Sigmoid colon (tissue), 7 donors: Measurements from ENCODE around the gene MBD3L4. TPM values are rescaled to one million over a fixed set of nuclear protein-coding genes. Genes with fewer than 3 reads are reported as not detected.
A peak's percentile ranks its signal among the peaks of the same experiment; 100 is the strongest.
"Not testable (repeated sequence)": the region's sequence is repeated elsewhere in the genome, so short reads cannot be mapped to it uniquely, and the experiment has no call there.

ENCODE experiments used
- DNase-seq: peaks from one replicate; pipeline ENCODE4 v3.0.0-alpha.2; 2019
- H3K27ac ChIP-seq, 4 donors: fragments of 200-600 bp; sonication (generic); one replicate each; pipeline ENCODE4 v1.5.1; 2016 to 2019; ENCODE audit warnings: mild to moderate bottlenecking in 1 of 4
- H3K27me3 ChIP-seq, 3 donors: fragments of 200-600 bp; sonication (generic); one replicate each; pipeline ENCODE4 v1.5.1; 2019; ENCODE audit warnings: mild to moderate bottlenecking in 1 of 3
- H3K36me3 ChIP-seq, 4 donors: fragments of 200-600 bp; sonication (generic); one replicate each; pipeline ENCODE4 v1.5.1; 2016 to 2019
- H3K4me1 ChIP-seq, 4 donors: fragments of 200-600 bp; sonication (generic); one replicate each; pipeline ENCODE4 v1.5.1; 2017 to 2019
- H3K4me3 ChIP-seq, 4 donors: fragments of 200-600 bp; sonication (generic); one replicate each; pipeline ENCODE4 v1.5.1; 2017 to 2019; ENCODE audit warnings: mild to moderate bottlenecking in 2 of 4, moderate library complexity in 1 of 4
- H3K9me3 ChIP-seq, 4 donors: fragments of 200-600 bp in 3 of 4; sonication (generic) in 3 of 4; one replicate each; pipeline versions ENCODE4 v1.5.1 to v1.6.1; 2013 to 2019
- EP300 ChIP-seq, 4 donors: sonication (generic); formaldehyde crosslinking; IDR thresholded peaks; one replicate each; pipeline ENCODE4 v1.6.1; 2017; ENCODE audit warnings: antibody characterized with exemption in 4 of 4
- POLR2A ChIP-seq, 2 donors: fragments of 450-650 bp; IDR thresholded peaks; one replicate each; pipeline ENCODE4 v1.6.1; 2016; ENCODE audit warnings: antibody characterized with exemption in 2 of 2, mild to moderate bottlenecking in 2 of 2, moderate library complexity in 2 of 2
- POLR2AphosphoS5 ChIP-seq, 4 donors: sonication (generic); formaldehyde crosslinking; IDR thresholded peaks; one replicate each; pipeline ENCODE4 v1.6.1; 2017; ENCODE audit warnings: antibody characterized with exemption in 4 of 4
- WGBS, 2 donors: extraction: QIAGEN DNeasy Blood & Tissue Kit; methylation state at CpG; one replicate each; pipeline ENCODE4 v1.1.7; 2013; 5-methylcytosine and 5-hydroxymethylcytosine counted together
- intact Hi-C: fragments of 100-400 bp; cut with DNase I; formaldehyde crosslinking; loops from one replicate; pipeline ENCODE4 v1.15.1; 2023
- polyA plus RNA-seq, 3 donors: library from polyadenylated mRNA; stranded (reverse); fragments of 200-250 nt; gene quantifications; one replicate each; pipeline ENCODE4 v1.2.3, GENCODE V29; 2013
- total RNA-seq, 4 donors: library from RNA; depleted of rRNA; stranded (reverse); fragments of >200 nt; gene quantifications; one replicate each; pipeline ENCODE4 v1.1.0, GENCODE V29; 2016
- TF ChIP-seq, protein P1 (sequence below), 4 experiments: fragments of 450-650 bp in 3 of 4; fragments of 200-600 bp in 1 of 4; IDR thresholded peaks; one replicate each; pipeline ENCODE4 v1.5.1; 2016 to 2019; ENCODE audit warnings: antibody characterized with exemption in 4 of 4, mild to moderate bottlenecking in 3 of 4, moderate library complexity in 2 of 4
- donor health status: healthy with polysubstance abuse.
- donor health status: Bipolar disorder and iron deficiency.
- donor health status: healthy.

The MBD3L4 gene
- total and polyA plus RNA-seq, 7 donors: not detected

DNA sequence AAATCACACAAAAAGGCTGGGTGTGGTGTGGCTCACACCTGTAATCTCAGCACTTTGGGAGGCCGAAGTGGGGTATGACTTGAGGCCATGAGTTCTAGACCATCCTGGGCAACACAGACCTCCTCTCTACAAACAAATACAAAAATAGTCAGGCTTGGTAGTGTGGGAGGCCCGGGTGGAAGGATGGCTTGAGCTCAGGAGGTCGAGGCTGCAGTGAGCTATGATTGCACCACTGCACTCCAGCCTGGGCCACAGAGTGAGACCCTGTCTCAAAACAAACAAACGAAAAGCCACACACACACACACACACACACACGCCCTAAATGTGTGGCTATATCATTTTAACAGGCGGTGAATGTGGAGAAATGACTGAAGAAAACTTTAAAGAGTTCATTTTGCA, 28.6 kb upstream of the MBD3L4 start:
- Histone ChIP-seq H3K4me1 (peaks cover 0 to 14% (median 9%) of the 10 kb centered on the region in 4 donors), H3K4me3 (peak overlapping the region in 2 of 4 donors; percentile 86 to 97), H3K27me3 (no peaks in the 10 kb centered on the region), H3K27ac (peak overlapping the region in 3 of 4 donors; percentile 29 to 83 (median 82)), H3K9me3 (no peaks in the 10 kb centered on the region), H3K36me3 (peaks cover 13 to 30% (median 21%) of the 10 kb centered on the region in 4 donors)
- 56 to 79% methylated on average over 6 of the region's 6 CpGs for WGBS, 2 donors
- intact Hi-C loops: loop anchor here (10.0 kb wide), 2 partner anchors 334 to 694 kb away; partner anchors contain the start of genes ALKBH7, GPR108, PSPN and TRIP10
- TF ChIP-seq, protein P1, sequence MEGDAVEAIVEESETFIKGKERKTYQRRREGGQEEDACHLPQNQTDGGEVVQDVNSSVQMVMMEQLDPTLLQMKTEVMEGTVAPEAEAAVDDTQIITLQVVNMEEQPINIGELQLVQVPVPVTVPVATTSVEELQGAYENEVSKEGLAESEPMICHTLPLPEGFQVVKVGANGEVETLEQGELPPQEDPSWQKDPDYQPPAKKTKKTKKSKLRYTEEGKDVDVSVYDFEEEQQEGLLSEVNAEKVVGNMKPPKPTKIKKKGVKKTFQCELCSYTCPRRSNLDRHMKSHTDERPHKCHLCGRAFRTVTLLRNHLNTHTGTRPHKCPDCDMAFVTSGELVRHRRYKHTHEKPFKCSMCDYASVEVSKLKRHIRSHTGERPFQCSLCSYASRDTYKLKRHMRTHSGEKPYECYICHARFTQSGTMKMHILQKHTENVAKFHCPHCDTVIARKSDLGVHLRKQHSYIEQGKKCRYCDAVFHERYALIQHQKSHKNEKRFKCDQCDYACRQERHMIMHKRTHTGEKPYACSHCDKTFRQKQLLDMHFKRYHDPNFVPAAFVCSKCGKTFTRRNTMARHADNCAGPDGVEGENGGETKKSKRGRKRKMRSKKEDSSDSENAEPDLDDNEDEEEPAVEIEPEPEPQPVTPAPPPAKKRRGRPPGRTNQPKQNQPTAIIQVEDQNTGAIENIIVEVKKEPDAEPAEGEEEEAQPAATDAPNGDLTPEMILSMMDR (IDR thresholded peaks at IDR 0.05): no peak
- TF ChIP-seq POLR2A (IDR thresholded peaks at IDR 0.05) (no peak), EP300 (IDR thresholded peaks at IDR 0.05) (no peak), POLR2AphosphoS5 (IDR thresholded peaks at IDR 0.05) (no peak)
- no peak for DNase-seq

DNA sequence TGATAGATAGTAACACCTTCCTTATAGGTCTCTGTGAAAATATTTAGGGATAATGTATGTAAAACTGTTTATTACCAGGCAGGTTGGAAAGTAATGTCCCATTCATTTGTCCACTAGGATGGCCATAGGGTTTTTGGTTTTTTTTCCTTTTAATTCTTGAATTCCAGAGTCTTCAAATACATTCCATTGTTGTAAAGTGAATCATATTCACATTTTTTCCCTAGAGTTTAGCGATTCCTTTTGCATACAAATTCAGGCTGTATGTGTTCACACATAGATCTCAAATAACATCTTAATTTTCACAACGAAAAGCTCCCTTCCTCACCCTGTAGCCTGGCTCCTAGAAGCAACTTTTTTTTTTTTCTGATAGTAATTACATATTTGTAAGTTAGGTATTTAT, 27.7 kb upstream of the MBD3L4 start:
- WGBS, 2 donors: 84 to 85% methylated on average over 2 of the region's 2 CpGs
- Histone ChIP-seq H3K36me3 (peaks cover 7 to 22% (median 12%) of the 10 kb centered on the region in 4 donors), H3K27me3 (no peaks in the 10 kb centered on the region), H3K9me3 (no peaks in the 10 kb centered on the region), H3K4me1 (peaks cover 0 to 14% (median 9%) of the 10 kb centered on the region in 4 donors), H3K4me3 (no peak overlapping the region), H3K27ac (no peak overlapping the region)
- DNase-seq: no peak
- intact Hi-C loops: loop anchor here (10.0 kb wide), 2 partner anchors 333 to 693 kb away; partner anchors contain the start of genes ALKBH7, GPR108, PSPN and TRIP10
- TF ChIP-seq EP300 (IDR thresholded peaks at IDR 0.05): no peak
- no peak for TF ChIP-seq POLR2A (IDR thresholded peaks at IDR 0.05)
- TF ChIP-seq, protein P1 (IDR thresholded peaks at IDR 0.05): no peak
- TF ChIP-seq POLR2AphosphoS5 (IDR thresholded peaks at IDR 0.05): no peak

GRCh38 chr19:7067122-7067521, 27.1 kb upstream of the MBD3L4 start:
- peaks cover 0 to 14% (median 9%) of the 10 kb centered on the region in 4 donors for H3K4me1 ChIP-seq
- H3K27me3 ChIP-seq, DNase-seq, H3K27ac ChIP-seq, H3K9me3 ChIP-seq, H3K4me3 ChIP-seq: not testable (repeated sequence)
- H3K36me3 ChIP-seq: peaks cover 1 to 16% (median 6%) of the 10 kb centered on the region in 4 donors
- intact Hi-C loops: loop anchor here (10.0 kb wide), 2 partner anchors 332 to 692 kb away; partner anchors contain the start of genes ALKBH7, GPR108, PSPN and TRIP10
- WGBS, 2 donors: 59 to 67% methylated on average over 13 of the region's 13 CpGs

DNA sequence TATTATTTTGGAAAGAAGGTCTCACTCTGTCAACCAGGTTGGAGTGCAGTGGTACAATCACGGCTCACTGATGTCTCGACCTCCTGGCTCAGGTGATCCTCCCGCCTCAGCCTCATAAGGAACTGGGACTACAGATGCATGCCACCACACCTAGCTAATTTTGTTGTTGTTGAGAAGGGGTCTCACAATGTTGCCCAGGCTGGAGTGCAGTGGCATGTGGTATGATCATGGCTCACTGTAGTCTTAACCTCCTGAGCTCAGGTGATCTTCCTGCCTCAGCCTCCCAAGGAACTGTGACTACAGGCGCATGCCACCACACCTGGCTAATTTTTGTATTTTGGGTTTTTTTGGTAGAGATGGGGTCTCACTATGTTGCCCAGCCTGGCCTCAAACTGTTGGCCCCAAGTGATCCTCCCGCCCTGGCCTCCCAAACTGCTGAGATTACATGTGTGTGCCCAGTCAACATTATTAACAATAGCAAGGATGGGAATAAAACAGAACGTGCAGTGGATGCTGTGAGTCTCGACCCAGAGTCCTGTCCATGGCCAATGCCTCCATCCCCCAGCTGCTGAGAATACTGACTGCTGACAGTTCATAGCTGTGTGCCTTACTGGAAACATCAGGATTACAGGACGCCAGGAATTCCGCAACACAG, 23.9 kb upstream of the MBD3L4 start:
- no peak overlapping the region for H3K27ac ChIP-seq
- H3K4me3 ChIP-seq: no peak overlapping the region
- TF ChIP-seq POLR2A (IDR thresholded peaks at IDR 0.05): no peak
- TF ChIP-seq, protein P1 (IDR thresholded peaks at IDR 0.05): no peak
- no peak for TF ChIP-seq EP300 (IDR thresholded peaks at IDR 0.05)
- DNase-seq: no peak
- no peaks in the 10 kb centered on the region for H3K36me3 ChIP-seq
- WGBS, 2 donors: 90 to 91% methylated on average over 9 of the region's 9 CpGs
- no peaks in the 10 kb centered on the region for H3K27me3 ChIP-seq
- no peaks in the 10 kb centered on the region for H3K9me3 ChIP-seq
- intact Hi-C loops: loop anchor here (10.0 kb wide), 2 partner anchors 329 to 689 kb away; partner anchors contain the start of genes ALKBH7, GPR108, PSPN and TRIP10
- no peaks in the 10 kb centered on the region for H3K4me1 ChIP-seq

DNA sequence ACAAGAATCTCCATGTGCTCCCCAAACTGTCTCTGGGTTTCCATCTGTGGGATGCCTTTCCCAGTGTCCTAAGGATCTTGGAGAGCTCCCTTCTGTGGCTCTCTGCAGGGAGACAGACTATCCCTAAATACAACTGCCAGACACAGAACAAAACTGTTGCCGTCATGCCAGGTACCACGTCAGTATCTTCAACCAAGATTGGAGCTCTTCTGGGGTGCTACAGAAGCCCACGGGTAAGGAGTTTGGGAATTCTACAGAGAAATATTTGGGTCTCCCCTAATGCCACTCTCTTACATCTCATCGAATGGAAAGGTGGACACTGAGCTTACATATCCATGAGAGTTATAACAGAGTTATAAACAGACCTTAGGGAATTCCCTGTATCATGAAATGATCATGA, 23.4 kb upstream of the MBD3L4 start:
- intact Hi-C loops: loop anchor here (10.0 kb wide), 2 partner anchors 329 to 689 kb away; partner anchors contain the start of genes ALKBH7, GPR108, PSPN and TRIP10
- TF ChIP-seq POLR2A (IDR thresholded peaks at IDR 0.05) (no peak), EP300 (IDR thresholded peaks at IDR 0.05) (no peak), POLR2AphosphoS5 (IDR thresholded peaks at IDR 0.05) (no peak)
- TF ChIP-seq, protein P1 (IDR thresholded peaks at IDR 0.05): no peak
- no peaks in the 10 kb centered on the region for H3K36me3 ChIP-seq
- H3K9me3 ChIP-seq: no peaks in the 10 kb centered on the region
- H3K27ac ChIP-seq: no peak overlapping the region
- no peak for DNase-seq
- WGBS, 2 donors: 68 to 83% methylated on average over 4 of the region's 4 CpGs
- H3K27me3 ChIP-seq: no peaks in the 10 kb centered on the region
- no peak overlapping the region for H3K4me3 ChIP-seq
- no peaks in the 10 kb centered on the region for H3K4me1 ChIP-seq

- H3K27ac ChIP-seq, H3K4me3 ChIP-seq, H3K36me3 ChIP-seq, H3K9me3 ChIP-seq, DNase-seq, H3K4me1 ChIP-seq, H3K27me3 ChIP-seq: not testable (repeated sequence)
- intact Hi-C loops: loop anchor here (10.0 kb wide), 2 partner anchors 325 to 685 kb away; partner anchors contain the start of genes ALKBH7, GPR108, PSPN and TRIP10
- 32 to 62% methylated on average over 1 of the region's 2 CpGs for WGBS, 2 donors
These were observed 20.0 kb upstream of the MBD3L4 start for GRCh38 chr19:7059977-7060376.

- intact Hi-C loops, H3K4me1 ChIP-seq, H3K27me3 ChIP-seq, H3K9me3 ChIP-seq, DNase-seq, H3K4me3 ChIP-seq, H3K27ac ChIP-seq, H3K36me3 ChIP-seq: not testable (repeated sequence)
- WGBS, 2 donors: no CpG with 5 or more reads among the region's 8 CpGs
These were observed 18.6 kb upstream of the MBD3L4 start, which contains the start of gene MBD3L3 for GRCh38 chr19:7058576-7058975. Gene MBD3L3 (minus strand): TSS chr19:7058676. CDS start chr19:7058605, 71 bp downstream.

GRCh38 chr19:7056371-7056770, 16.4 kb upstream of the MBD3L4 start:
- H3K27me3 ChIP-seq, DNase-seq, H3K27ac ChIP-seq, H3K4me3 ChIP-seq, H3K4me1 ChIP-seq, H3K36me3 ChIP-seq, intact Hi-C loops, H3K9me3 ChIP-seq: not testable (repeated sequence)
- WGBS, 2 donors: 84 to 92% methylated on average over 8 of the region's 16 CpGs
